DND-41 (cell line): ENCODE data around the gene DMC1.

Experiments
- ATAC-seq: fragments of 200-7000 bp; cut with Tn5 transposase; 3 replicates; pipeline ENCODE4 v1.9.1; 2021; ENCODE audit warnings: low read depth; ENCODE audit not compliant: insufficient read depth
- DNase-seq: peaks from one replicate; pipeline ENCODE4 v3.0.0-alpha.2; 2020
- H2AFZ ChIP-seq: 2 replicates; pipeline ENCODE4 v1.6.0; 2012; ENCODE audit warnings: low read depth, low read length
- H3K27ac ChIP-seq: 2 replicates; pipeline ENCODE4 v1.5.1; 2012; ENCODE audit warnings: low read length, inconsistent platforms
- H3K27me3 ChIP-seq: fragments of 200-600 bp; sonication (generic); 2 replicates; pipeline ENCODE4 v1.6.0; 2012; ENCODE audit warnings: low read length, mild to moderate bottlenecking, inconsistent platforms; ENCODE audit not compliant: insufficient read depth, poor library complexity
- H3K36me3 ChIP-seq: 2 replicates; pipeline ENCODE4 v1.5.1; 2012; ENCODE audit warnings: low read length, inconsistent platforms; ENCODE audit not compliant: insufficient read depth
- H3K4me1 ChIP-seq: 2 replicates; pipeline ENCODE4 v1.5.1; 2012; ENCODE audit warnings: mild to moderate bottlenecking, low read length; ENCODE audit not compliant: insufficient read depth
- H3K4me2 ChIP-seq: 2 replicates; pipeline ENCODE4 v1.6.0; 2012; ENCODE audit warnings: mild to moderate bottlenecking, moderate library complexity, low read length, inconsistent platforms; ENCODE audit not compliant: insufficient read depth
- H3K4me3 ChIP-seq, 2 experiments: fragments of 200-600 bp in 1 of 2; shearing (Covaris generic) in 1 of 2; 2 replicates each; pipeline ENCODE4 v1.5.1; 2012 to 2016; ENCODE audit warnings: inconsistent platforms in 2 of 2, low read length in 2 of 2, mild to moderate bottlenecking in 2 of 2, low read depth in 1 of 2, moderate library complexity in 1 of 2
- H3K79me2 ChIP-seq: 2 replicates; pipeline ENCODE4 v1.6.0; 2012; ENCODE audit warnings: low read length, inconsistent platforms; ENCODE audit not compliant: insufficient read depth
- H3K9ac ChIP-seq: 2 replicates; pipeline ENCODE4 v1.6.0; 2012; ENCODE audit warnings: low read depth, mild to moderate bottlenecking, inconsistent platforms, low read length, moderate library complexity
- H3K9me3 ChIP-seq: 2 replicates; pipeline ENCODE4 v1.5.1; 2012; ENCODE audit warnings: low read length, moderate library complexity, mild to moderate bottlenecking, inconsistent platforms; ENCODE audit not compliant: insufficient read depth, severe bottlenecking
- H4K20me1 ChIP-seq: 2 replicates; pipeline ENCODE4 v1.6.0; 2012; ENCODE audit warnings: low read length; ENCODE audit not compliant: insufficient read depth
- CTCF ChIP-seq: IDR thresholded peaks from 2 replicates; pipeline ENCODE4 v1.5.1; 2012; ENCODE audit warnings: borderline replicate concordance, low read length, moderate library complexity, mild to moderate bottlenecking; ENCODE audit not compliant: poor library complexity, severe bottlenecking; ENCODE audit errors: extremely low read depth
- EZH2 ChIP-seq: IDR thresholded peaks from 3 replicates; pipeline ENCODE4 v1.6.1; 2012; ENCODE audit warnings: borderline replicate concordance, low read depth, mild to moderate bottlenecking, moderate library complexity, low read length, inconsistent platforms; ENCODE audit not compliant: severe bottlenecking

DMC1 gene

GRCh38 chr22:38479096-38479837 lies 90.7 kb downstream of the DMC1 start:
- Histone ChIP-seq H3K9me3 (no peaks in the 10 kb centered on the region), H4K20me1 (peaks cover 12% of the 10 kb centered on the region), H3K4me1 (no peaks in the 10 kb centered on the region), H3K4me3 (no peak overlapping the region), H3K4me2 (no peak overlapping the region), H3K27me3 (peaks cover 1% of the 10 kb centered on the region), H3K79me2 (no peaks in the 10 kb centered on the region), H3K36me3 (peaks cover 32% of the 10 kb centered on the region), H2AFZ (no peak overlapping the region), H3K27ac (no peak overlapping the region), H3K9ac (no peak overlapping the region)
- DNase-seq (no peak), ATAC-seq (no peak)
- TF ChIP-seq EZH2 (no peak), CTCF (no peak)

GRCh38 chr22:38477585-38477984 lies 92.4 kb downstream of the DMC1 start:
- no peak overlapping the region for H3K27ac ChIP-seq
- DNase-seq (no peak), ATAC-seq (no peak)
- peaks cover 3% of the 10 kb centered on the region for H3K27me3 ChIP-seq
- no peak overlapping the region for H3K4me2 ChIP-seq
- H3K79me2 ChIP-seq, result no peaks in the 10 kb centered on the region
- H3K9ac ChIP-seq, result no peak overlapping the region
- H3K9me3 ChIP-seq, result no peaks in the 10 kb centered on the region
- peaks cover 15% of the 10 kb centered on the region for H3K36me3 ChIP-seq
- no peak overlapping the region for H2AFZ ChIP-seq
- TF ChIP-seq CTCF, result no peak
- no peak for TF ChIP-seq EZH2
- H3K4me1 ChIP-seq, result no peaks in the 10 kb centered on the region
- H4K20me1 ChIP-seq, result peaks cover 5% of the 10 kb centered on the region; the same call in 1 of the 2 replicates
- H3K4me3 ChIP-seq, result no peak overlapping the region

- Histone ChIP-seq H3K27me3 (peaks cover 3% of the 10 kb centered on the region), H3K79me2 (no peaks in the 10 kb centered on the region), H3K27ac (no peak overlapping the region), H3K4me1 (no peaks in the 10 kb centered on the region), H3K4me3 (no peak overlapping the region), H2AFZ (no peak overlapping the region), H3K9ac (no peak overlapping the region), H4K20me1 (no peaks in the 10 kb centered on the region), H3K4me2 (no peak overlapping the region), H3K9me3 (no peaks in the 10 kb centered on the region), H3K36me3 (no peaks in the 10 kb centered on the region)
- TF ChIP-seq EZH2 (no peak), CTCF (no peak)
- DNase-seq (no peak), ATAC-seq (no peak)
These were observed 95.9 kb downstream of the DMC1 start for GRCh38 chr22:38474003-38474607.
